Smooth muscle cell (in vitro differentiated cells): Measurements from ENCODE around the gene ADAM8. TPM values are rescaled to one million over a fixed set of nuclear protein-coding genes. Genes with fewer than 3 reads are reported as not detected.

ENCODE experiments used
- DNase-seq: peaks from one replicate; lab custom pipeline; 2025; ENCODE audit not compliant: unreplicated experiment; lab: John Stamatoyannopoulos, UW
- H2AFZ ChIP-seq: fragments of 200-600 bp; sonication (generic); 2 replicates; pipeline ENCODE4 v1.6.0; 2016; ENCODE audit warnings: antibody characterized with exemption, low read depth, mild to moderate bottlenecking
- H3F3A ChIP-seq: fragments of 200-600 bp; sonication (generic); 2 replicates; pipeline ENCODE4 v1.6.0; 2017; ENCODE audit warnings: antibody characterized with exemption, low read depth
- H3K27ac ChIP-seq: fragments of 200-600 bp; sonication (generic); 2 replicates; pipeline ENCODE4 v1.5.1; 2016; ENCODE audit warnings: low read depth, mild to moderate bottlenecking
- H3K27me3 ChIP-seq: fragments of 200-600 bp; sonication (generic); 2 replicates; pipeline ENCODE4 v1.6.1; 2016; ENCODE audit warnings: low read depth, mild to moderate bottlenecking
- H3K36me3 ChIP-seq: fragments of 200-600 bp; sonication (generic); 2 replicates; pipeline ENCODE4 v1.5.1; 2016; ENCODE audit warnings: low read depth
- H3K4me1 ChIP-seq: fragments of 200-600 bp; sonication (generic); 2 replicates; pipeline ENCODE4 v1.5.1; 2016; ENCODE audit warnings: low read depth
- H3K4me2 ChIP-seq: fragments of 200-600 bp; sonication (generic); 2 replicates; pipeline ENCODE4 v1.6.0; 2016; ENCODE audit warnings: mild to moderate bottlenecking
- H3K4me3 ChIP-seq: fragments of 200-600 bp; sonication (generic); 2 replicates; pipeline ENCODE4 v1.5.1; 2016; ENCODE audit warnings: mild to moderate bottlenecking
- H3K79me2 ChIP-seq: fragments of 200-600 bp; sonication (generic); 2 replicates; pipeline ENCODE4 v1.6.0; 2016; ENCODE audit warnings: low read depth, mild to moderate bottlenecking
- H3K9ac ChIP-seq: fragments of 200-600 bp; sonication (generic); 2 replicates; pipeline ENCODE4 v1.6.0; 2016; ENCODE audit warnings: low read depth
- H3K9me3 ChIP-seq: fragments of 200-600 bp; sonication (generic); replicated peaks from 2 replicates; pipeline ENCODE4 v1.5.1; 2016; ENCODE audit warnings: low read depth
- H4K20me1 ChIP-seq: fragments of 200-600 bp; sonication (generic); 2 replicates; pipeline ENCODE4 v1.6.0; 2016; ENCODE audit warnings: low read depth
- WGBS: methylation state at CpG from one replicate; pipeline ENCODE4 v1.1.7; 2016; ENCODE audit warnings: low lambda C conversion rate; 5-methylcytosine and 5-hydroxymethylcytosine counted together
- polyA plus RNA-seq: library from polyadenylated mRNA; unstranded; fragments of >200 nt; fragmentation: Nextera tagmentation; extraction: Ambion mirVana; gene quantifications from 2 replicates; pipeline ENCODE4 v1.2.1, GENCODE V29; 2016
- total RNA-seq: library from RNA; depleted of rRNA; stranded (reverse); fragments of >200 nt; gene quantifications from 2 replicates; pipeline ENCODE4 v1.2.3, GENCODE V29; 2014
- TF ChIP-seq, protein P1 (sequence below): fragments of 200-600 bp; sonication (generic); IDR thresholded peaks from 2 replicates; pipeline ENCODE4 v1.5.1; 2017; ENCODE audit warnings: borderline replicate concordance, mild to moderate bottlenecking, antibody characterized with exemption; ENCODE audit not compliant: insufficient read depth, poor library complexity, severe bottlenecking

ADAM8 gene
- total and polyA plus RNA-seq, 2 experiments from 2014 or later, result 0.36 to 0.70 TPM

DNA sequence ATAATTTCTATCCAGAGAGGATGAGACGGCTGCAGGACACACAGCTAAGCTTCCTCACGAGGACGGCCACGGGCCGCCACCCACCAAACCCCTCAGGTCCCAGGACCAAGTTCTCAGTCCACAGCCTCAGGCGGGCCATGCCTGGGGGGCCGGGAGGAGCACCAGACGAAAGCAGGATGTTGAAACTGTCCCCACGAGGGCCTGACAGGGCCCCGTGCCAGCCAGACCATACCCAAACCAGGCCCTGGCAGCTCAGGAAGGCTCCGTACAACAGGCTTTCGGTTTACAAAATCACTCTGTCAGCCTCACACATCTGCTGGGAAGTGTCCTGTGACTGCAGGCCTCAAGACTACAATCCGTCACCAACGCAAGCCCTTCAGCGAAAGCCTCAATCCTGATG lies 17.5 kb upstream of the ADAM8 start:
- Histone ChIP-seq H3F3A (no peaks in the 10 kb centered on the region), H4K20me1 (no peaks in the 10 kb centered on the region), H3K4me1 (no peaks in the 10 kb centered on the region), H3K9ac (no peak overlapping the region), H3K27me3 (no peaks in the 10 kb centered on the region), H2AFZ (no peak overlapping the region), H3K4me3 (no peak overlapping the region), H3K9me3 (no peaks in the 10 kb centered on the region), H3K27ac (no peak overlapping the region), H3K4me2 (no peak overlapping the region), H3K36me3 (peaks cover 6% of the 10 kb centered on the region), H3K79me2 (no peaks in the 10 kb centered on the region)
- WGBS, result 92% methylated on average over 15 of the region's 15 CpGs
- TF ChIP-seq, protein P1, sequence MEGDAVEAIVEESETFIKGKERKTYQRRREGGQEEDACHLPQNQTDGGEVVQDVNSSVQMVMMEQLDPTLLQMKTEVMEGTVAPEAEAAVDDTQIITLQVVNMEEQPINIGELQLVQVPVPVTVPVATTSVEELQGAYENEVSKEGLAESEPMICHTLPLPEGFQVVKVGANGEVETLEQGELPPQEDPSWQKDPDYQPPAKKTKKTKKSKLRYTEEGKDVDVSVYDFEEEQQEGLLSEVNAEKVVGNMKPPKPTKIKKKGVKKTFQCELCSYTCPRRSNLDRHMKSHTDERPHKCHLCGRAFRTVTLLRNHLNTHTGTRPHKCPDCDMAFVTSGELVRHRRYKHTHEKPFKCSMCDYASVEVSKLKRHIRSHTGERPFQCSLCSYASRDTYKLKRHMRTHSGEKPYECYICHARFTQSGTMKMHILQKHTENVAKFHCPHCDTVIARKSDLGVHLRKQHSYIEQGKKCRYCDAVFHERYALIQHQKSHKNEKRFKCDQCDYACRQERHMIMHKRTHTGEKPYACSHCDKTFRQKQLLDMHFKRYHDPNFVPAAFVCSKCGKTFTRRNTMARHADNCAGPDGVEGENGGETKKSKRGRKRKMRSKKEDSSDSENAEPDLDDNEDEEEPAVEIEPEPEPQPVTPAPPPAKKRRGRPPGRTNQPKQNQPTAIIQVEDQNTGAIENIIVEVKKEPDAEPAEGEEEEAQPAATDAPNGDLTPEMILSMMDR, result no peak
- DNase-seq, result no peak

DNA sequence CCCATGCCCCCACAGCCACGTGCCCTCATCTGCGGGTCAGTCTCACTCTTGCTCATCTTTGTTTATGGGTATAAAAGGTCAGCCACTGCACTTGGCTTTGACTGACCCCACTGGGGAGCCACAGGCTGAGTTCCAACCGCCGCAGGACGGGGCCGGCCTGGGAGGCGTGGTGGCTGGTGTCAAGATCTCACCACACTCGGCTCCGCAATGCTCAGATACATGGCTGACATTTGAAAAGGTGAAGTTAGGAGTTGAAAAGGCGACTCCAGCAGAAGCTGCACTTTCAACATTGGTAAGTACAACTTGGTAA lies 17.1 kb upstream of the ADAM8 start:
- no peaks in the 10 kb centered on the region for H3K27me3 ChIP-seq
- no peaks in the 10 kb centered on the region for H3F3A ChIP-seq
- no peaks in the 10 kb centered on the region for H3K4me1 ChIP-seq
- H2AFZ ChIP-seq, result no peak overlapping the region
- H4K20me1 ChIP-seq, result no peaks in the 10 kb centered on the region
- no peak for DNase-seq
- peaks cover 8% of the 10 kb centered on the region for H3K36me3 ChIP-seq
- no peak overlapping the region for H3K4me2 ChIP-seq
- H3K9ac ChIP-seq, result no peak overlapping the region
- H3K4me3 ChIP-seq, result no peak overlapping the region
- H3K27ac ChIP-seq, result no peak overlapping the region
- WGBS, result 95% methylated on average over 9 of the region's 10 CpGs
- H3K79me2 ChIP-seq, result no peaks in the 10 kb centered on the region
- TF ChIP-seq, protein P1, result no peak
- no peaks in the 10 kb centered on the region for H3K9me3 ChIP-seq

DNA sequence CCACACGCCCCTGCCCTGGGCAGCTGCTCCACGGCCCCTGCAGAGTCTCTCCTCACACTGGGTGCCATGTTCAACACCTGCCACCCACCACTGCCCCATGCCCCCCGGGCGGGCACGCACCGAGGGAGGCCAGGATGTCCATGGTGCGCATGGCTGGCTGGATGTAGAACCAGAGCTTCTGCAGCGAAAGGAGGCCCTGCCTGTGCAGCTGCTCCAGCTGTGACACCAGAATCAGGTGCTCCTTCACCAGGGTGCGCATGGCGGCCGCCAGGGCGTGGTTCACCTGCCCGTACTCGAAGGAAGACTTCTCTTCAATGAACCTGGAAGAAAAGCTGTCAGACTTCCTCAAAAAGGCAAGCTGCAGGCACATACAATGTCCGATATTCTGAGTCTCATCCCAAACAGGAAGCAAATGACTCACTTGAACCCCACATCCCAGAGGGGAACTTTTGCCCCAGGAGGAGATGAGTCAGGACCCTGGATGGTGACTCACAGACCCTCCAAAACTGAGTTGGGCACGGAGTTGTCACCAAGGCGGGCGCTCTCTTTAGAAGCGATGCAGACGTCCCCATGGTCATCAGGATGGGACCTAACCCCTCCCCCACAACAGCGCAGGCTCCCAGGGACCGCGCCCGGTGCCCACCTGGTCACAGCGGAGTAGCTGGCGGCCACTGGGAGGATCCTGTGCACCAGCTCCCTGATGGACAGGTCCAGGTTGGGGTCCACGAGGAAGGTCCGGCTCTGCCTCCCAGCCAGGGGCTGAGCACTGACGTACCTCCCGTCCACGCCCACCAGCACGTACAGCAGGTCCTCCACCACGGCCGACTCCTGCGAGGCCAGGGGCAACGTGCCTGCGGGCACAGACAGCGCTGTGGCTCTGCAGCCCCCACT lies 16.5 kb upstream of the ADAM8 start:
- no peak overlapping the region for H3K27ac ChIP-seq
- H3F3A ChIP-seq, result no peaks in the 10 kb centered on the region
- TF ChIP-seq, protein P1, result no peak
- no peak for DNase-seq
- H3K4me2 ChIP-seq, result no peak overlapping the region
- WGBS, result 96% methylated on average over 38 of the region's 38 CpGs
- H2AFZ ChIP-seq, result no peak overlapping the region
- H3K4me3 ChIP-seq, result no peak overlapping the region
- H3K9me3 ChIP-seq, result no peaks in the 10 kb centered on the region
- no peaks in the 10 kb centered on the region for H3K79me2 ChIP-seq
- no peaks in the 10 kb centered on the region for H3K27me3 ChIP-seq
- H4K20me1 ChIP-seq, result no peaks in the 10 kb centered on the region
- no peak overlapping the region for H3K9ac ChIP-seq
- H3K4me1 ChIP-seq, result no peaks in the 10 kb centered on the region
- H3K36me3 ChIP-seq, result peaks cover 11% of the 10 kb centered on the region

DNA sequence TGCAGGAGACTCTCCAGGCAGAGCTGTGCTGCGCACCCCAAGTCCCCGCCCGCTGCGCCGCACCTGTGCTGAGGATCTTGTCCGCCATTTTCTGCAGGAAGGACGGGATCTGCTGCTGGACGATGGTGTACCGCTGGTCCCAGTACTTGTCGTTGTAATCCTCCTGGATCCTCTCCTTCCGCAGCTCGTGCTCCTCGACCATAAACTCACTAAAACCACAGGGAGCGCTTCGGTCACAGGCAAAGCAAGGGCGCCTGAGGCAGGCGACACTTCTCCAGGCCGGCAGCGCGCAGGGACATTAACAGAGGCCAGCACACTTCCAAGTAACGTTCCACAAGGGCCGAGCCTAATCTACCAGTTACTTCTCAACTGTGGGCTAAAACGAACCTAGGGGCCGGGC lies 13.1 kb upstream of the ADAM8 start:
- Histone ChIP-seq H3K4me2 (no peak overlapping the region), H3K79me2 (no peaks in the 10 kb centered on the region), H3K9me3 (no peaks in the 10 kb centered on the region), H3F3A (no peaks in the 10 kb centered on the region), H2AFZ (no peak overlapping the region), H3K27me3 (no peaks in the 10 kb centered on the region), H3K36me3 (peaks cover 17% of the 10 kb centered on the region), H3K27ac (no peak overlapping the region), H3K4me1 (no peaks in the 10 kb centered on the region), H3K9ac (no peak overlapping the region), H3K4me3 (no peak overlapping the region), H4K20me1 (peaks cover 12% of the 10 kb centered on the region)
- TF ChIP-seq, protein P1, result no peak
- no peak for DNase-seq
- WGBS, result 95% methylated on average over 23 of the region's 24 CpGs
